Mesendoderm (in vitro differentiated cells): ENCODE measurements around the gene OR13C3.
A peak's percentile ranks its signal among the peaks of the same experiment; 100 is the strongest.

Experiments used
- DNase-seq: peaks from one replicate; pipeline ENCODE4 v3.0.0; 2013
- H2AK5ac ChIP-seq: 2 replicates; pipeline ENCODE4 v1.6.1; 2013; ENCODE audit warnings: low read length, inconsistent platforms
- H2BK120ac ChIP-seq: 2 replicates; pipeline ENCODE4 v1.6.1; 2013; ENCODE audit warnings: low read depth, mild to moderate bottlenecking, low read length, moderate library complexity, mixed read lengths
- H2BK15ac ChIP-seq: replicated peaks from 2 replicates; pipeline ENCODE4 v1.6.1; 2013; ENCODE audit warnings: low read depth, mild to moderate bottlenecking, moderate library complexity
- H2BK5ac ChIP-seq: 2 replicates; pipeline ENCODE4 v1.6.1; 2013; ENCODE audit warnings: low read length, inconsistent platforms
- H3K18ac ChIP-seq: 2 replicates; pipeline ENCODE4 v1.6.1; 2013; ENCODE audit warnings: mild to moderate bottlenecking, low read length, mixed read lengths
- H3K23ac ChIP-seq: one replicate; pipeline ENCODE4 v1.6.1; 2013; ENCODE audit warnings: low read length
- H3K27ac ChIP-seq: 2 replicates; pipeline ENCODE4 v1.5.1; 2013; ENCODE audit warnings: low read depth, mild to moderate bottlenecking, inconsistent platforms, low read length, moderate library complexity
- H3K27me3 ChIP-seq: 2 replicates; pipeline ENCODE4 v1.6.1; 2013; ENCODE audit warnings: low read length, control low read depth, mild to moderate bottlenecking, inconsistent platforms; ENCODE audit not compliant: insufficient read depth, poor library complexity
- H3K36me3 ChIP-seq: 2 replicates; pipeline ENCODE4 v1.6.1; 2013; ENCODE audit warnings: low read length, inconsistent platforms; ENCODE audit not compliant: control insufficient read depth, insufficient read depth
- H3K4ac ChIP-seq: one replicate; pipeline ENCODE4 v1.6.1; 2013; ENCODE audit warnings: low read depth, mild to moderate bottlenecking, low read length, moderate library complexity
- H3K4me1 ChIP-seq: 2 replicates; pipeline ENCODE4 v1.6.1; 2013; ENCODE audit warnings: low read depth, low read length, inconsistent platforms; ENCODE audit not compliant: control insufficient read depth
- H3K4me2 ChIP-seq: 2 replicates; pipeline ENCODE4 v1.6.1; 2013; ENCODE audit warnings: low read length
- H3K4me3 ChIP-seq: 2 replicates; pipeline ENCODE4 v1.5.1; 2013; ENCODE audit warnings: mild to moderate bottlenecking, low read length
- H3K56ac ChIP-seq: one replicate; pipeline ENCODE4 v1.6.1; 2013; ENCODE audit warnings: low read length
- H3K79me1 ChIP-seq: 2 replicates; pipeline ENCODE4 v1.6.1; 2013; ENCODE audit warnings: low read length, inconsistent platforms
- H3K79me2 ChIP-seq: 2 replicates; pipeline ENCODE4 v1.6.1; 2013; ENCODE audit warnings: mild to moderate bottlenecking, low read length; ENCODE audit not compliant: control insufficient read depth, insufficient read depth
- H3K9ac ChIP-seq: 2 replicates; pipeline ENCODE4 v1.6.1; 2013; ENCODE audit warnings: low read length, inconsistent platforms
- H4K5ac ChIP-seq: one replicate; pipeline ENCODE4 v1.6.1; 2013; ENCODE audit warnings: low read length
- H4K8ac ChIP-seq: one replicate; pipeline ENCODE4 v1.6.1; 2013; ENCODE audit warnings: low read depth, mild to moderate bottlenecking, control low read depth, low read length, moderate library complexity
- WGBS: extraction: QIAGEN DNeasy Blood & Tissue Kit; methylation state at CpG from one replicate; pipeline ENCODE4 v1.1.7; 2013; ENCODE audit warnings: low lambda C conversion rate, missing lambda C conversion rate; ENCODE audit not compliant: insufficient coverage; ENCODE audit errors: extremely low coverage; 5-methylcytosine and 5-hydroxymethylcytosine counted together

Gene OR13C3

GRCh38 chr9:104564358-104564757 lies 27.7 kb upstream of the OR13C3 start:
- Histone ChIP-seq H3K18ac (no peak overlapping the region), H3K4ac (no peak overlapping the region), H3K56ac (no peak overlapping the region), H2AK5ac (no peak overlapping the region), H3K27ac (no peak overlapping the region), H3K79me2 (no peaks in the 10 kb centered on the region), H2BK5ac (no peak overlapping the region), H3K36me3 (no peaks in the 10 kb centered on the region), H3K9ac (no peak overlapping the region), H2BK120ac (no peak overlapping the region), H3K4me3 (no peak overlapping the region), H4K5ac (no peak overlapping the region), H3K79me1 (no peaks in the 10 kb centered on the region), H2BK15ac (no peak overlapping the region), H3K23ac (no peak overlapping the region), H3K4me2 (no peak overlapping the region), H3K4me1 (no peaks in the 10 kb centered on the region), H4K8ac (no peak overlapping the region), H3K27me3 (no peaks in the 10 kb centered on the region)
- no peak for DNase-seq
- no CpG with 5 or more reads among the region's 1 CpG for WGBS

GRCh38 chr9:104556830-104557634 lies 20.4 kb upstream of the OR13C3 start:
- Histone ChIP-seq H3K23ac (no peak overlapping the region), H3K27ac (no peak overlapping the region)
- no CpG with 5 or more reads among the region's 8 CpGs for WGBS

GRCh38 chr9:104555521-104555920 lies 18.9 kb upstream of the OR13C3 start:
- Histone ChIP-seq H3K18ac (no peak overlapping the region), H4K5ac (no peak overlapping the region), H4K8ac (no peak overlapping the region), H3K4me3 (no peak overlapping the region), H3K56ac (no peak overlapping the region), H3K79me2 (no peaks in the 10 kb centered on the region), H2BK5ac (no peak overlapping the region), H2BK120ac (no peak overlapping the region), H3K36me3 (no peaks in the 10 kb centered on the region), H3K4ac (no peak overlapping the region), H3K9ac (no peak overlapping the region), H3K27ac (no peak overlapping the region), H3K27me3 (no peaks in the 10 kb centered on the region), H2BK15ac (no peak overlapping the region), H2AK5ac (no peak overlapping the region), H3K23ac (no peak overlapping the region), H3K4me2 (no peak overlapping the region), H3K79me1 (no peaks in the 10 kb centered on the region), H3K4me1 (no peaks in the 10 kb centered on the region)
- no CpG with 5 or more reads among the region's 1 CpG for WGBS
- DNase-seq: no peak

More at GRCh38 chr9:104556830-104557634, 20.4 kb upstream of the OR13C3 start:
- Histone ChIP-seq H2BK5ac (no peak overlapping the region), H2AK5ac (no peak overlapping the region), H2BK15ac (no peak overlapping the region), H4K5ac (no peak overlapping the region), H3K4me2 (no peak overlapping the region), H3K36me3 (no peaks in the 10 kb centered on the region), H3K18ac (no peak overlapping the region), H3K79me1 (no peaks in the 10 kb centered on the region), H3K4me3 (no peak overlapping the region), H3K4me1 (no peaks in the 10 kb centered on the region), H4K8ac (no peak overlapping the region), H3K27me3 (no peaks in the 10 kb centered on the region), H3K9ac (no peak overlapping the region), H2BK120ac (no peak overlapping the region), H3K79me2 (no peaks in the 10 kb centered on the region), H3K56ac (no peak overlapping the region), H3K4ac (no peak overlapping the region)
- DNase-seq: peak; percentile 23

DNA sequence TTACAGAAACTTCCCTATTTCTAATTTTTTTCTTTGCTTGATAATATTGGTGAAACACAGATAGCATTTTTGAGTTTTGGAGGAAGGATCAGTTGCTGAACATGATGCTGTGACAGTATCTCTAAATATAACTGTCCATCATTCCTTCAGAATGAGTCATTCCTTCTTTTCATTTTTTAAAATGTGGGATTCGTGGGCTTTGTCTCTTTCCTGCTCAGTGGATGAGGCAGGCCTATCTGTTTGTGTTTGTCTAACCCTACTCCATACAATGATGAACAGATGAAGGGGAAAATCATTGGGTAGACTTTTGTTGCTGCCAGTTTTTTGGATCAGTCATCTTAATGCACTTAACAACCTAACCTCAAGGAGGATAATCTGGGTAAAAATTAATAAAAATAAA lies 16.6 kb upstream of the OR13C3 start:
- no peak overlapping the region for H2BK15ac ChIP-seq
- H3K18ac ChIP-seq: no peak overlapping the region
- H2BK5ac ChIP-seq: no peak overlapping the region
- H3K4me2 ChIP-seq: no peak overlapping the region
- no CpG with 5 or more reads among the region's 1 CpG for WGBS
- H3K56ac ChIP-seq: no peak overlapping the region
- H4K5ac ChIP-seq: no peak overlapping the region
- H3K4ac ChIP-seq: no peak overlapping the region
- H3K79me2 ChIP-seq: no peaks in the 10 kb centered on the region
- H3K79me1 ChIP-seq: no peaks in the 10 kb centered on the region
- no peaks in the 10 kb centered on the region for H3K27me3 ChIP-seq
- H4K8ac ChIP-seq: no peak overlapping the region
- no peak overlapping the region for H3K27ac ChIP-seq
- DNase-seq: no peak
- no peak overlapping the region for H2BK120ac ChIP-seq
- H2AK5ac ChIP-seq: no peak overlapping the region
- H3K4me1 ChIP-seq: no peaks in the 10 kb centered on the region
- H3K36me3 ChIP-seq: no peaks in the 10 kb centered on the region
- H3K9ac ChIP-seq: no peak overlapping the region
- H3K23ac ChIP-seq: no peak overlapping the region
- no peak overlapping the region for H3K4me3 ChIP-seq

DNA sequence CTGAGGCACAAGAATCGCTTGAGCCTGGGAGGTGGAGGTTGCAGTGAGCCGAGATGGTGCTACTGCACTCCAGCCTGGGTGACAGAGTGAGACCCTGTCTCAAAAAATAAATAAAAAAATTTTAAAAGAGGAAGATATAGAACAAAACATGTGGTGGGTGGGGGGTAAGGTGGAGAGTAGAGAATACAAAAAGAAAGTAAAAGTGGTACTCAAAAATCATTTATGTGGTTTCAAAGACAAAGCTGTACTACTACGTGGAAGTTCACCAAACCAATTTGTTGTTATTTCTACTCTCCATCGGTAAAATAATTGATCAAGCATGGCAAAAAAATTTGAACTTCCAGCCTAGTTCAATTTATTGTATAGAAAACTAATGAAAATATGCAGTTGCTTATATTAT lies 8.0 kb upstream of the OR13C3 start:
- Histone ChIP-seq H3K79me1 (no peaks in the 10 kb centered on the region), H3K27ac (no peak overlapping the region), H3K27me3 (no peaks in the 10 kb centered on the region), H3K79me2 (no peaks in the 10 kb centered on the region), H2BK120ac (no peak overlapping the region), H2AK5ac (no peak overlapping the region), H3K23ac (no peak overlapping the region), H3K4ac (no peak overlapping the region), H2BK15ac (no peak overlapping the region), H2BK5ac (no peak overlapping the region), H4K5ac (no peak overlapping the region), H3K36me3 (no peaks in the 10 kb centered on the region), H3K4me2 (no peak overlapping the region), H3K9ac (no peak overlapping the region), H3K4me1 (no peaks in the 10 kb centered on the region), H3K56ac (no peak overlapping the region), H3K4me3 (no peak overlapping the region), H3K18ac (no peak overlapping the region), H4K8ac (no peak overlapping the region)
- DNase-seq: no peak
- no CpG with 5 or more reads among the region's 4 CpGs for WGBS

DNA sequence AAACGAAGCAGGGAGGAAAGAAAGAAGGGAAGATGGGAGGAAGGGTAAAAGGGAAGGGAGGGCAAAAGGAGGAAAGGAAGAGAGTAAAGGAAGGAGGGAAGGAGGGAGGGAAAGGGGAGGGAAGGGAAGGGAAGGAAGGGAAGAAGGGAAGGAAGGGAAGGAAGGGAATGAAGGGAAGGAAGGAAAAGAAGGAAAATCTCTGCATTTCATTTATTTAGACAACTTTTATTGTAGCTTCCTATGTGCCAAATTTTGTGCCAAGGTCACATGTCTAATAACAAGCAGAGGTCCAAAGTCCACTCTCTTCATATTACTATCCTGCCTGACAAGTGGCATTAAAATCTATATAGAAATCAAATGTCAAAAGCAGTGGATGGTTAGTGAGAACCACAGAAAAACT lies 2.6 kb upstream of the OR13C3 start:
- Histone ChIP-seq H2BK5ac (no peak overlapping the region), H3K18ac (no peak overlapping the region), H3K23ac (no peak overlapping the region), H2BK15ac (no peak overlapping the region), H4K8ac (no peak overlapping the region), H3K56ac (no peak overlapping the region), H2AK5ac (no peak overlapping the region), H3K4me2 (no peak overlapping the region), H3K79me1 (no peaks in the 10 kb centered on the region), H3K9ac (no peak overlapping the region), H3K27me3 (no peaks in the 10 kb centered on the region), H3K4ac (no peak overlapping the region), H3K36me3 (no peaks in the 10 kb centered on the region), H3K27ac (no peak overlapping the region), H3K4me1 (no peaks in the 10 kb centered on the region), H2BK120ac (no peak overlapping the region), H3K4me3 (no peak overlapping the region), H4K5ac (no peak overlapping the region), H3K79me2 (no peaks in the 10 kb centered on the region)
- no CpG with 5 or more reads among the region's 1 CpG for WGBS
- no peak for DNase-seq
